SW480 (cell line): Measurements from ENCODE around the gene SPACA6.

ENCODE experiments used
- DNase-seq: peaks from one replicate; pipeline ENCODE4 v3.0.0-alpha.2; 2016; ENCODE audit warnings: low spot score

SPACA6 gene

GRCh38 chr19:51703575-51704515, 10.7 kb downstream of the SPACA6 start:
- peak; percentile 92 for DNase-seq

GRCh38 chr19:51704626-51705025, 11.5 kb downstream of the SPACA6 start:
- DNase-seq, result no peak

- DNase-seq, result no peak
Observed at GRCh38 chr19:51706296-51706695, 13.2 kb downstream of the SPACA6 start.

GRCh38 chr19:51706885-51707284, 13.8 kb downstream of the SPACA6 start:
- no peak for DNase-seq

- DNase-seq, result no peak
Observed at GRCh38 chr19:51708811-51709210, 15.7 kb downstream of the SPACA6 start.

- no peak for DNase-seq
Observed at GRCh38 chr19:51709575-51709974, 16.4 kb downstream of the SPACA6 start.

- DNase-seq, result no peak
Observed at GRCh38 chr19:51710163-51710562, 17.0 kb downstream of the SPACA6 start.

- DNase-seq, result no peak
Observed at GRCh38 chr19:51711702-51712101, 18.6 kb downstream of the SPACA6 start.

- peak; percentile 63 for DNase-seq
Observed at GRCh38 chr19:51712461-51713081, 19.4 kb downstream of the SPACA6 start.

GRCh38 chr19:51713319-51714285, 20.5 kb downstream of the SPACA6 start:
- DNase-seq, result no peak

- no peak for DNase-seq
Observed at GRCh38 chr19:51714848-51715247, 21.7 kb downstream of the SPACA6 start.

- no peak for DNase-seq
Observed at GRCh38 chr19:51715850-51716249, 22.7 kb downstream of the SPACA6 start.

GRCh38 chr19:51716925-51717324, 23.8 kb downstream of the SPACA6 start:
- DNase-seq, result no peak

- DNase-seq, result no peak
Observed at GRCh38 chr19:51719251-51719988, 26.3 kb downstream of the SPACA6 start.

- no peak for DNase-seq
Observed at GRCh38 chr19:51721905-51722304, 28.8 kb downstream of the SPACA6 start.

- no peak for DNase-seq
Observed at GRCh38 chr19:51722492-51722891, 29.4 kb downstream of the SPACA6 start.

GRCh38 chr19:51724543-51724942, 31.4 kb downstream of the SPACA6 start:
- DNase-seq, result no peak

- no peak for DNase-seq
Observed at GRCh38 chr19:51726049-51726448, 32.9 kb downstream of the SPACA6 start.

- DNase-seq, result no peak
Observed at GRCh38 chr19:51727349-51727880, 34.3 kb downstream of the SPACA6 start.

GRCh38 chr19:51729781-51730180, 36.7 kb downstream of the SPACA6 start:
- no peak for DNase-seq
